GM19395 (cell line): ENCODE measurements around the gene RHPN2.
"Not testable (repeated sequence)": the region's sequence is repeated elsewhere in the genome, so short reads cannot be mapped to it uniquely, and the experiment has no call there.

Source experiments
- ATAC-seq: cut with Tn5 transposase; IDR thresholded peaks from one replicate; pipeline ENCODE4 v1.9.1; 2021; ENCODE audit warnings: mild to moderate bottlenecking, moderate library complexity; ENCODE audit not compliant: unreplicated experiment

The RHPN2 gene

GRCh38 chr19:32979807-32980206 is 84.9 kb downstream of the RHPN2 start:
- ATAC-seq: not testable (repeated sequence)

DNA sequence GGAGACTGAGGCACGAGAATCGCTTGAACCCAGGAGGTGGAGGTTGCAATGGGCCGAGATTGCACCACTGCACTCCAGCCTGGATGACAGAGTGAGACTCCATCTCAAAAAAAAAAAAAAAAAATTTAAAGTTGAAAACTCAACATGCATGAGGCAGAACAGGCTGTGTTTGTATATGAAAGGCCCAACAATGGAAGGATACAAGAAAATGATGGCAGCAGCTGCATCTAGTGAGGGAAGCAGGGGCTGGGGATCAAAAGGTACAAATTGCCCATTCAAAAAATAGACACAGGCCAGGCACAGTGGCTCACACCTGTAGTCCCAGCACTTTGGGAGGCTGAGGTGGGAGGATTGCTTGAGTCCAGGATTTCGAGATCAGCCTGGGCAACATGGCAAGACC is 86.9 kb downstream of the RHPN2 start:
- ATAC-seq: not testable (repeated sequence)

DNA sequence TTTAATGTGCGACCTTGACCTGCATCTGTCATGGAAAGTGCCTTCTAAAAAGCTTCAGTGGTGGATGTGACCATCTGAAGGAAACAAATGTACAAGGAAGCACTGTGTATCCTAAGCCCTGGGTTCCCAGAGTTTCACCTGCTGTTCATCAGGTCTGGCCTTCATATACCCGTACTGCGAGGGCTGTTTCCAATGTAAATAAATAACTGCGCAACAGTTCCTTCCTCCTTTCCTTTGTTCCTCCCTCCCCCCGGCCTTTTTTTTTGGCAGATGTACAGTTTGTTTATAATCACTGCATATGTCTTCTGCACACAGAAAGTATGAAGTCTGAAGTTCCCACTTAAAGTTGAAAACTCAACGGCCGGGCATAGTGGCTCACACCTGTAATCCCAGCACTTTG is 87.4 kb downstream of the RHPN2 start:
- ATAC-seq: no peak

DNA sequence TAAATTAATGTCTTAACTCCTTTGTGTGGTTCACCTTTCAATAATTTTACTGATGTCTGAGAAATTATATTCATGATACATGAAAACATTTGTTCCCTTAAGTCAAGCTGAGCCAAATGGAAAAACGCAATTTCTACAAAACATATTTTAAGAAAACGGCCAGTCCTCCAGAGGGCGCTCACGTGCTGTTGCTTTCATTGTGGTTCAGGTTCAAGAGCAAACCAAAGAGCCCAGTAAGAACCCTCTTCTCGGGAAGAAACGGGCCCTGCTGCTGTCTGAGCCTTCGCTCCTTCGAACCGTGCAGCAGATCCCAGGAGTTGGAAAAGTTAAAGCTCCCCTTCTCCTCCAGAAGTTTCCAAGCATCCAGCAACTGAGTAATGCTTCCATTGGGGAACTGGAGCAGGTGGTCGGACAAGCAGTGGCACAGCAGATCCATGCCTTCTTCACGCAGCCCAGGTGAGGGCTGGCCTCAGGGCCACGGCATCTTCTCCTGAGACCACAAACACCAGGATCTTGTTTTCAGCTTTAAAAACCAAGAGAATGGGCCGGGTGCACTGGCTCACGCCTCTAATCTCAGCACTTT is 88.4 kb downstream of the RHPN2 start:
- ATAC-seq: no peak

DNA sequence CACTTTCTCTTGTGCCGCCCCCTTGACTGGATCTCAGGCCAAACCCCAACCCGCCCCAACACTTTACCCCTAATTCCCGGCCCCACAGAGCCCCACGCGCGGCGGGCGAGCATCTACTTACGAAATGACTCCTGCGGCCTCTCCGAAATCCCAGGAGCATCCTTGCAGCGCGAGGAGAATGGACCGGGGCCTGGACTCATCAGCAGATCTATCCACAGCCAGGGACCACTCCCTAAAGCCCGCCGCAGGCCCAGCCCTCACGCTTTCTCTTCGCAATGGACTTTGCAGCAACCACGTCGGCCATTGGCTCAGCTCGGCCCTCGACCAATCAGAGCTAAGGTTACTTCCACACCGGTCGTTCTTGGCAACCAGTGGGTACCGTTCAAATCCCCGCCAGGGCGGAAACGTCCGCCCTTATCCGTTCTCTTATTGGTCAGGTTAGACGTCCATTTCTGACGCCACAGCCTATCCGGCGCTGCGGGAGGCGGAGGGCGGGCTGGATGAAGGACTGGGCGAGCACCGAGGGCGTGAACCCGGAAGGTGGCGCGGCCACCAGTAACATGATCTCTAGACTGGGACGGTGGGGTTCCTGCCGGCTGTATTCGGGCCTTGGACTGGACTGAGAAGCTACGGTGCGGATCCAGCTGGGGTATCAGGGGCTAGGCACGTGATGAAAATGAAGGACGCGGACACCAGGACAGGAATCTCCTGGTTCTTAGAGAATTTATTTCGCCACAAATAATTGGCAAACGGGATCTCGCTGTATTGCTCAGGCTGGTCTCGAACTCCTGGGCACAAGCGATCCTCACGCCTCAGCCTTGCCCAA is 92.8 kb downstream of the RHPN2 start, which contains the start of the genes CEP89 and FAAP24:
CEP89 (minus strand) TSS at position 244 of the 826 bp plus-strand sequence; CDS start at position 160, 84 bp downstream.
FAAP24 (plus strand) TSS at position 528 of the 826 bp plus-strand sequence. CDS start 955 bp downstream, outside the sequence.
- peak; percentile 99 for ATAC-seq

DNA sequence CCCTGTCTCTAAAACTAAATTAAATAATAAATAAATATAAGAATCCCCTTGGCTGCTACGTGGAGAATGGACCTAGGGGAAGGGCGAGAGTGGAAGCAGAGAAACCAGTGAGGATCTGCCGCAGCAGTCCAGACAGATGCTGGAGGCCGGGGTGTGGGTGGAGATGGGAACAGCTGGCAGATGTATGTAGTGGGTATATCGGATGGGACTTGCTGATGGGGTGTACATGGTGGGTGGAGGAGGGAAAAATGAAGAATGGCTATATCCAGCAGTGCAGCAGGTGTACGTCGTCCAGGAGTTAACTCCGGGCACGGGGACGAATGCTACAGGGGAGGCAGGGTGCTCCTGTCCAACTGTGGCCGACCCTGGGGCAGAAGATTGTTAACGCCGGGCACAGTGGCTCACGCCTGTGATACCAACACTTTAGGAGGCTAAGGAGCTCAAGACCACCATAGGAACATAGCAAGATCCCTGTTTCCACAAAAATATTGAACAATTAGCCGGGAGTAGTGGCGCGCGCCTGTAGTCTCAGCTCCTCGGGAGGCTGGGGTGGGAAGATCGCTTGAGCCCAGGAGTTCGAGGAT is 93.6 kb downstream of the RHPN2 start:
- ATAC-seq: no peak

DNA sequence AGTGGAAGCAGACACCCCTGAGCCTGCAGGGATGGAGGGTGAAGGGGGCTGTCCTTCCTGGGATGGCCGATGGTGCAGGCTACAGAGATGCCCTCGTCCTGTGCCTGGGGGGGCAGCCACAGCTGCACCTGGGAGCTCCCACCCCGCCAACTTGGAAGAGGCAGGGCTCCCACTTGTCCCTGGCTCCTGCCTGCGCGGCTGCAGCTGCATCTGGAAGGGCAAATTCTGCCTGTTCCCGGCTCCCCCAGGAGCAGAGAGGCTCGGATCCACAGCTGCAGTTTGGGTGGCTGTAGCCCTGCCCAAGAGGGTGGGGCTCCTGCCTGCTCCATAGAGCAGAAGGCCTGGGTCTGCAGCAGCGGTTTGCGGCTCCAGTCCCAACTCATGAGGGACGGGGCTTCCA is 95.1 kb downstream of the RHPN2 start:
- ATAC-seq: no peak

DNA sequence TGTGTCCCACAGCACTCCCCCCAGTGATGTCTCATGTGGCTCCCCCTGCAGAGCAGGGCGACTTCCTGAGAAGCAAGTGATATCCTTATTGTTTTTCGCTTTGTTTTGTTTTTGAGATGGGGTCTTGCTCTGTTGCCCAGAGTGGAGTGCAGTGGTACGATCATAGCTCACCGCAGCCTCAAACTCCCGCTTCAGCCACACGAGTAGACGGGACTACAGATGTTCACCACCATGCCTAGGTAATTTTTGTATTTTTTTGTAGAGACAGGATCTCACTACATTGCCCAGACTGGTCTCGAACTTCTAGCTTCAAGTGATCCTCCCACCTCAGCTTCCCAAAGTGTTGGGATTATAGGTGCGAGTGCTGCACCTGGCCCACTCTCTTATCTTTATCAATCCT is 97.9 kb downstream of the RHPN2 start:
- ATAC-seq: no peak

GRCh38 chr19:32945260-32945659 is 119.4 kb downstream of the RHPN2 start:
- no peak for ATAC-seq

DNA sequence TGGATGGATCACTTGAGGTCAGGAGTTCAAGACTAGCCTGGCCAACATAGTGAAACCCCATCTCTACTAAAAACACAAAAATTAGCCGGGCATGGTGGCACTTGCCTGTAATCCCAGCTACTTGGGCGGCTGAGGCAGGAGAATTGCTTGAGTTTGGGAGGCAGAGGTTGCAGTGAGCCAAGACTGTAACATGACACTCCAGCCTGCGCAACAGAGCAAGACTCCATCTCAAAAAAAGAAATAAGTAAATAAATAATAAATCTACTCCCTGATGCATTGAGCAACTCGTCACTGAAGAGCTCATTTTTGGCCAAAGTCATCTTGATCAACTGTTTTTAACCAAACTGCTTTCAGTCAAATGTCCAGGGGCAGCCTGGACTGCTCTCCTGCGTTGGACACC is 123.4 kb downstream of the RHPN2 start:
- ATAC-seq: not testable (repeated sequence)

DNA sequence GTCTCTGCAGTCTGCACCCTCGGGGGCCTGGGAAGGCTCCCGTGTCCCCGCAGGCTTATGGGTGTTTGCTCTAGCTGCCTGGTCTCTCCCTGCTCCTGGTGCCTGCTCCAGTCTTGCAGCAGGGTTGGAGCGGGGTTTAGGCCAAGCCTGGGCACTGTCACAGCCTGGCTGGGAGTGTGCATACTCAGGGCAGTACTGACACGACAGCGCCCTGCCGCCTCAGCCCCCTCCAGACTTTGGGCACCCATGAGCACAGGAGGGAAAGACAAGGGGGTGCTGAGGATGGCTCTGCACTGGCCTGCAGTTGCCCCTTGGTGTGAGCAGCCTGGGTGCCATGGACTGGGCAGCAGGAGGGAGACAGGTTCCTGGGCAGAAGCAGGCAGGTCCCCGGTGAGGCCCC is 128.6 kb downstream of the RHPN2 start:
- no peak for ATAC-seq

GRCh38 chr19:32935629-32936028 is 129.1 kb downstream of the RHPN2 start:
- no peak for ATAC-seq

DNA sequence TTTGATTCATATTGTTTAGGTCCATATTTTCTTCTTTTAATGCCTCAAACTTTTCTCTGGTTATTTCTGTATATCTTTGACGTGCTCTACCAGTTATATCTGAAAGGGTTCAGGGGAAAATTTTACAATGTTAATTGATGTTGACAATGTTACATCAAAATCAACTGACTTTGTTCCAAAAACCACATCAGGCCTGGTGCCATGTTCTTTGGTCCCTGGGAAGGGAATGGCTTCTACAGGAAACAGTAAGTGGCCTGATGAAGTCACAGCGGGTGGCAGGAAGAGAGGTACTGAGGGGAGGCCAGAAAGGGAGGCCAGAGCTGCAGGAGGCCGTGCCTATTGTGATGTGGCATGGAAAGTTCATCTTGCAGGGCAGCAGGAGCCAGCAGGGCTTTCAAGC is 131.1 kb downstream of the RHPN2 start:
- no peak for ATAC-seq

DNA sequence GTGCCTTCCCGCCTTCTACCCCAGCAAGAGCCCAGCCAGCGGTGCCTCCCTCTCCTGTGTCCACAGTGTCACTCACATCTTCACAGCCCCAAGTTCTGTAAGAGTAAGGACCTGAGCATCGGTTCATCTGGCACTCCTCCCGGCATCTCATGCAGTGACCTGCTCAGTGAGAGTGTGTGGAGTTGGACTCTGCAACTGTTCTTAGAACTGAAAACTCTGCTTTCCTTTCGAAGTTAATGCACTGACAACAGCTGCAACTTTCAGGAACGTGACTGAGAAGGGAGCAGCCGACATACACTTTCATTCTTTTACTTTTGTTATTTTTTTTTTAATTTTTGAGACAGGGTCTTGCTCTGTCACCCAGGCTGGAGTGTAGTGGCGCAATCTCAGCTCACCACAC is 134.1 kb downstream of the RHPN2 start:
- no peak for ATAC-seq

GRCh38 chr19:32928806-32929205 is 135.9 kb downstream of the RHPN2 start:
- no peak for ATAC-seq
